ENCODE data around the gene MVP. TPM values are rescaled to one million over a fixed set of nuclear protein-coding genes. Genes with fewer than 3 reads are reported as not detected.
"Not testable (repeated sequence)": the region's sequence is repeated elsewhere in the genome, so short reads cannot be mapped to it uniquely, and the experiment has no call there.

MVP gene
- total RNA-seq, 2 experiments from 2014 or later, result 122 to 125 TPM

- peaks cover 47% of the 10 kb centered on the region for H3K36me3 Mint-ChIP-seq (ENCODE audit: low read depth)
- H3K9me3 Mint-ChIP-seq (ENCODE audit: insufficient read depth), result no peaks in the 10 kb centered on the region
- POLR2A ChIA-PET, result interaction anchor here (1.3 to 4.1 kb wide), 4 partner anchors 9 to 109 kb away, joined by 4 to 29 read pairs (median 7); no protein-coding TSS in a partner anchor
- CTCF ChIA-PET, result interaction anchor here (1.0 to 8.0 kb wide), 8 partner anchors 9 to 180 kb away, joined by 3 to 106 read pairs (median 46); partner anchors contain the start of genes KIF22 and MAZ
- ATAC-seq, result no peak
- H3K4me3 Mint-ChIP-seq, result peak overlapping the region; percentile 98
- no peak for DNase-seq
- H3K27ac Mint-ChIP-seq, result peak overlapping the region; percentile 83
- no peaks in the 10 kb centered on the region for H3K27me3 Mint-ChIP-seq (ENCODE audit: low read depth)
- H3K4me1 Mint-ChIP-seq (ENCODE audit: low read depth), result peaks cover 71% of the 10 kb centered on the region
Observed at GRCh38 chr16:29818082-29818481, 2.2 kb upstream of the MVP start.

GRCh38 chr16:29819506-29819905 lies 756 bp upstream of the MVP start:
- H3K4me3 Mint-ChIP-seq, result peak overlapping the region; percentile 97
- CTCF ChIA-PET, result interaction anchor here (0.7 to 8.0 kb wide), 7 partner anchors 11 to 176 kb away, joined by 3 to 106 read pairs (median 5); partner anchors contain the start of genes HIRIP3, INO80E and KIF22
- peak overlapping the region; percentile 89 for H3K27ac Mint-ChIP-seq
- no peak for ATAC-seq
- no peaks in the 10 kb centered on the region for H3K27me3 Mint-ChIP-seq (ENCODE audit: low read depth)
- peaks cover 47% of the 10 kb centered on the region for H3K36me3 Mint-ChIP-seq (ENCODE audit: low read depth)
- H3K9me3 Mint-ChIP-seq (ENCODE audit: insufficient read depth), result no peaks in the 10 kb centered on the region
- H3K4me1 Mint-ChIP-seq (ENCODE audit: low read depth), result peaks cover 70% of the 10 kb centered on the region
- DNase-seq, result no peak
- POLR2A ChIA-PET, result interaction anchor here (0.8 to 4.1 kb wide), 5 partner anchors 8 to 29 kb away, joined by 3 to 29 read pairs (median 5); partner anchors contain the start of genes MAZ and PRRT2

GRCh38 chr16:29820730-29821642 lies 724 bp downstream of the MVP start:
- H3K4me1 Mint-ChIP-seq (ENCODE audit: low read depth), result peaks cover 74% of the 10 kb centered on the region
- POLR2A ChIA-PET, result interaction anchor here (1.0 to 4.1 kb wide), 7 partner anchors 8 to 105 kb away, joined by 3 to 29 read pairs (median 7); partner anchors contain the start of genes KCTD13 and KIF22
- H3K36me3 Mint-ChIP-seq (ENCODE audit: low read depth), result peaks cover 53% of the 10 kb centered on the region
- H3K4me3 Mint-ChIP-seq, result peak overlapping the region; percentile 97
- peak overlapping the region; percentile 89 for H3K27ac Mint-ChIP-seq
- peak; percentile 67 for DNase-seq
- CTCF ChIA-PET, result interaction anchor here (1.1 to 8.0 kb wide), 11 partner anchors 13 to 235 kb away, joined by 3 to 106 read pairs (median 5); partner anchors contain the start of genes KIF22 and TAOK2
- H3K9me3 Mint-ChIP-seq (ENCODE audit: insufficient read depth), result no peaks in the 10 kb centered on the region
- ATAC-seq, result peak; percentile 6
- H3K27me3 Mint-ChIP-seq (ENCODE audit: low read depth), result no peaks in the 10 kb centered on the region

- ChIA-PET POLR2A (interaction anchor here (1.6 to 4.1 kb wide), 4 partner anchors 14 to 32 kb away, joined by 4 to 29 read pairs (median 11); partner anchors contain the start of gene KIF22), CTCF (interaction anchor here (1.2 to 8.0 kb wide), 6 partner anchors 14 to 121 kb away, joined by 3 to 106 read pairs (median 11); partner anchors contain the start of gene KIF22)
- no peak for DNase-seq
- no peaks in the 10 kb centered on the region for H3K9me3 Mint-ChIP-seq (ENCODE audit: insufficient read depth)
- peaks cover 52% of the 10 kb centered on the region for H3K36me3 Mint-ChIP-seq (ENCODE audit: low read depth)
- no peaks in the 10 kb centered on the region for H3K27me3 Mint-ChIP-seq (ENCODE audit: low read depth)
- peaks cover 78% of the 10 kb centered on the region for H3K4me1 Mint-ChIP-seq (ENCODE audit: low read depth)
- ATAC-seq, result no peak
- peak overlapping the region; percentile 89 for H3K27ac Mint-ChIP-seq
- peak overlapping the region; percentile 97 for H3K4me3 Mint-ChIP-seq
Observed at GRCh38 chr16:29821643-29822115, 1.4 kb downstream of the MVP start.

- ChIA-PET POLR2A (interaction anchor here (0.6 to 1.9 kb wide), 4 partner anchors 17 to 673 kb away, joined by 3 to 9 read pairs (median 4); no protein-coding TSS in a partner anchor), CTCF (interaction anchor here (0.7 to 6.4 kb wide), 3 partner anchors 8 to 53 kb away, joined by 3 to 55 read pairs (median 13); partner anchors contain the start of gene PAGR1)
- Mint-ChIP-seq H3K4me1 (ENCODE audit: low read depth) (peaks cover 67% of the 10 kb centered on the region), H3K27me3 (ENCODE audit: low read depth) (no peaks in the 10 kb centered on the region), H3K27ac (peak overlapping the region; percentile 74), H3K36me3 (ENCODE audit: low read depth) (peaks cover 34% of the 10 kb centered on the region), H3K4me3 (no peak overlapping the region), H3K9me3 (ENCODE audit: insufficient read depth) (no peaks in the 10 kb centered on the region)
- ATAC-seq, result no peak
- DNase-seq, result no peak
Observed at GRCh38 chr16:29824589-29825144, 4.4 kb downstream of the MVP start.

- Mint-ChIP-seq H3K4me1 (ENCODE audit: low read depth) (peaks cover 62% of the 10 kb centered on the region), H3K36me3 (ENCODE audit: low read depth) (peaks cover 30% of the 10 kb centered on the region), H3K4me3 (peak overlapping the region; percentile 13), H3K27me3 (ENCODE audit: low read depth) (no peaks in the 10 kb centered on the region), H3K27ac (peak overlapping the region; percentile 74), H3K9me3 (ENCODE audit: insufficient read depth) (no peaks in the 10 kb centered on the region)
- POLR2A ChIA-PET, result interaction anchor here (0.9 to 2.5 kb wide), 4 partner anchors 8 to 125 kb away, joined by 3 to 9 read pairs (median 6); partner anchors contain the start of gene PAGR1
- ATAC-seq (peak; percentile 35), DNase-seq (peak; percentile 62)
- CTCF ChIA-PET, result interaction anchor here (0.6 to 6.4 kb wide), 6 partner anchors 9 to 123 kb away, joined by 3 to 55 read pairs (median 6); partner anchors contain the start of gene PAGR1
Observed at GRCh38 chr16:29825145-29826044, 5.1 kb downstream of the MVP start.

GRCh38 chr16:29826342-29826695 lies 6.1 kb downstream of the MVP start:
- peaks cover 29% of the 10 kb centered on the region for H3K36me3 Mint-ChIP-seq (ENCODE audit: low read depth)
- peaks cover 56% of the 10 kb centered on the region for H3K4me1 Mint-ChIP-seq (ENCODE audit: low read depth)
- ChIA-PET CTCF (interaction anchor here (0.9 to 6.4 kb wide), 6 partner anchors 9 to 124 kb away, joined by 3 to 55 read pairs (median 6); partner anchors contain the start of genes KIF22 and PAGR1), POLR2A (interaction anchor here (0.8 to 2.5 kb wide), 8 partner anchors 9 to 142 kb away, joined by 3 to 9 read pairs (median 5); partner anchors contain the start of genes KCTD13, PAGR1 and PRRT2)
- no peak for ATAC-seq
- no peak overlapping the region for H3K27ac Mint-ChIP-seq
- H3K4me3 Mint-ChIP-seq, result peak overlapping the region; percentile 63
- H3K27me3 Mint-ChIP-seq (ENCODE audit: low read depth), result no peaks in the 10 kb centered on the region
- no peak for DNase-seq
- no peaks in the 10 kb centered on the region for H3K9me3 Mint-ChIP-seq (ENCODE audit: insufficient read depth)

GRCh38 chr16:29830774-29831173 lies 10.5 kb downstream of the MVP start:
- Mint-ChIP-seq H3K4me3 (no peak overlapping the region), H3K9me3 (ENCODE audit: insufficient read depth) (no peaks in the 10 kb centered on the region), H3K36me3 (ENCODE audit: low read depth) (peaks cover 37% of the 10 kb centered on the region), H3K27ac (no peak overlapping the region), H3K4me1 (ENCODE audit: low read depth) (peaks cover 19% of the 10 kb centered on the region), H3K27me3 (ENCODE audit: low read depth) (no peaks in the 10 kb centered on the region)
- ATAC-seq (no peak), DNase-seq (no peak)
- CTCF ChIA-PET, result no interaction called here
- POLR2A ChIA-PET, result no interaction called here

- peaks cover 43% of the 10 kb centered on the region for H3K36me3 Mint-ChIP-seq (ENCODE audit: low read depth)
Observed at GRCh38 chr16:29831490-29831889, 11.2 kb downstream of the MVP start.

GRCh38 chr16:29833219-29833618 lies 13.0 kb downstream of the MVP start:
- H3K4me1 Mint-ChIP-seq (ENCODE audit: low read depth); DNase-seq; H3K27ac Mint-ChIP-seq; H3K27me3 Mint-ChIP-seq (ENCODE audit: low read depth); ATAC-seq; H3K9me3 Mint-ChIP-seq (ENCODE audit: insufficient read depth); H3K4me3 Mint-ChIP-seq; POLR2A ChIA-PET: not testable (repeated sequence)
- peaks cover 51% of the 10 kb centered on the region for H3K36me3 Mint-ChIP-seq (ENCODE audit: low read depth)
- CTCF ChIA-PET, result interaction anchor here (0.9 to 4.0 kb wide), 2 partner anchors 15 to 23 kb away, joined by 3 to 22 read pairs; no protein-coding TSS in a partner anchor

More at GRCh38 chr16:29831490-29831889, 11.2 kb downstream of the MVP start:
- Mint-ChIP-seq H3K9me3 (ENCODE audit: insufficient read depth) (no peaks in the 10 kb centered on the region), H3K27me3 (ENCODE audit: low read depth) (no peaks in the 10 kb centered on the region), H3K4me1 (ENCODE audit: low read depth) (peaks cover 12% of the 10 kb centered on the region), H3K27ac (no peak overlapping the region), H3K4me3 (no peak overlapping the region)
- CTCF ChIA-PET, result interaction anchor here (4.0 kb wide), 1 partner anchor 17 kb away, joined by 22 read pairs; no protein-coding TSS in a partner anchor
- DNase-seq, result no peak
- no peak for ATAC-seq
- POLR2A ChIA-PET, result no interaction called here

Data from activated CD8-positive, alpha-beta T cell treated with anti-CD3 and anti-CD28 coated beads, Interleukin-2, amount 10 ng/mL, durations not matched to agents 7 days and 5 days (primary cell).